ENCODE data around the gene TMEM236. TPM values are rescaled to one million over a fixed set of nuclear protein-coding genes. Genes with fewer than 3 reads are reported as not detected.

The TMEM236 gene
- polyA plus RNA-seq, 2 donors, result 0.01 to 0.08 TPM

DNA sequence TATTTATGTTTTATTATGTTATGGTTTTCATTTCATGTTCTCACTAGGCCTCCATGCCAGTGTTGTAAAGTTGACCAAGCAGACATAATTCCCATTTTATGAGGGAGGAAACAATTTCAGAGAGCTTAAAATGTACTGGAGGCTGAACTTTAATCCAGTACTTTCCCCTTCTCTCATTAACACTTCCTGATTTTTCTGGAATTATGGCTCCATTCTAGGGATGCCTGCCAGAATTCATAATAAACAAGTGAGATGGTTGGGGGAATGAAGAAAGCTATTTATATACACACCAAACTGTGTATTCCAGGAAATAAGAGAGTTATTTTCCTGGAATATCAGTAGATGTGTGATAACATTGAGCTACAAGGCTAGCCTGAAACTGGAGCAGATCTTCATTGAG lies 6.9 kb downstream of the TMEM236 start:
- Histone ChIP-seq H3K36me3 (ENCODE audit: control insufficient read depth in 2 of 2, insufficient read depth in 2 of 2, low read length in 1 of 2) (no peaks in the 10 kb centered on the region), H3K27me3 (ENCODE audit: control insufficient read depth in 1 of 2, insufficient read depth in 2 of 2, low read length in 2 of 2) (no peaks in the 10 kb centered on the region), H3K4me1 (ENCODE audit: control insufficient read depth in 2 of 2, insufficient read depth in 2 of 2, low read length in 1 of 2) (no peaks in the 10 kb centered on the region), H3K4me3 (ENCODE audit: low read depth in 1 of 2, low read length in 2 of 2) (no peak overlapping the region), H3K27ac (ENCODE audit: low read depth in 2 of 2, low read length in 1 of 2) (no peak overlapping the region), H3K9me3 (ENCODE audit: control insufficient read depth in 2 of 2, insufficient read depth in 1 of 2, low read depth in 1 of 2, low read length in 1 of 2) (peaks cover 0 to 2% of the 10 kb centered on the region in 2 donors)

DNA sequence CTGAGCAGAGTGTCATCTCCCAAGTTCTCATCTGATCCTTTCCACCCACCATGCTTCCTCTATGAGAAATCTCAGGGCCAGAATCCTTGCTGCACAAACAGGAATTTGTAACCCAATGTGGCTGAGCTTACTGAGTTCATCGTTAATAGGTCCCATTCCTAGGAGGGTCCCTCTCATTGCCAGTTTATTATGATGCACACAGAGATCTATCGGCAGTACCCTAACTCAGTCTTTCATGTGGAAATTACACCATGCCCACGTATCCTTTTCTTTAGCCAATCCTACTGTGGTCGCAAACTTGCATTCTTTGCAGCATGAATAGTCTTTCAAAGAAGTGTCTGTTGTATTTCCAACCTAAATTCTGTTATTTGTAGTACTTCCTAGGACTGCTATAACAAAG lies 12.1 kb downstream of the TMEM236 start:
- no peak overlapping the region for H3K27ac ChIP-seq (ENCODE audit: low read depth in 2 of 2, low read length in 1 of 2)
- no peaks in the 10 kb centered on the region for H3K27me3 ChIP-seq (ENCODE audit: control insufficient read depth in 1 of 2, insufficient read depth in 2 of 2, low read length in 2 of 2)
- H3K36me3 ChIP-seq (ENCODE audit: control insufficient read depth in 2 of 2, insufficient read depth in 2 of 2, low read length in 1 of 2), result no peaks in the 10 kb centered on the region
- H3K4me1 ChIP-seq (ENCODE audit: control insufficient read depth in 2 of 2, insufficient read depth in 2 of 2, low read length in 1 of 2), result no peaks in the 10 kb centered on the region
- H3K4me3 ChIP-seq (ENCODE audit: low read depth in 1 of 2, low read length in 2 of 2), result no peak overlapping the region
- WGBS, 2 donors, result 61 to 62% methylated on average over 4 of the region's 4 CpGs
- H3K9me3 ChIP-seq (ENCODE audit: control insufficient read depth in 2 of 2, insufficient read depth in 1 of 2, low read depth in 1 of 2, low read length in 1 of 2), result peaks cover 0 to 2% of the 10 kb centered on the region in 2 donors

DNA sequence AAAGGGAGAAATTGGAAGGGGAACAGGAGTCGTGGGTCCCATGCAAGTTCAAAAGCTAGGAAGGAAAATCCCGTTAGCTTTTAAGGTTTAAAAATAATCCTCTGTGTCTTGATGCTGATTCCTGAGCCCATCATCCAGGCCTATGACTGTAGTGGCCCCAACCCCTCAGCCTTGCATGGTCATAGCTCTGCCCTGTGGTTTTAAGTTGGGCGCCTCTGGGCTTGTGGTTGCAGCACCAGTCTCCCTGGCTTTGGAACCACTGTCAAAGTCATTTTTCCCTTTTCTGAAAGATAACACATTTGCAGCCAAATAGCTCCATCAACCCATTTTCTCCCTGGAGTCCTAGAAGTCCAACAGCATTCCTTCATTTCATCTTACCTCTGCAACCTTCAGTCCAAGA lies 13.6 kb downstream of the TMEM236 start:
- Histone ChIP-seq H3K9me3 (ENCODE audit: control insufficient read depth in 2 of 2, insufficient read depth in 1 of 2, low read depth in 1 of 2, low read length in 1 of 2) (peaks cover 0 to 2% of the 10 kb centered on the region in 2 donors), H3K4me3 (ENCODE audit: low read depth in 1 of 2, low read length in 2 of 2) (no peak overlapping the region), H3K27me3 (ENCODE audit: control insufficient read depth in 1 of 2, insufficient read depth in 2 of 2, low read length in 2 of 2) (no peaks in the 10 kb centered on the region), H3K27ac (ENCODE audit: low read depth in 2 of 2, low read length in 1 of 2) (no peak overlapping the region), H3K4me1 (ENCODE audit: control insufficient read depth in 2 of 2, insufficient read depth in 2 of 2, low read length in 1 of 2) (no peaks in the 10 kb centered on the region), H3K36me3 (ENCODE audit: control insufficient read depth in 2 of 2, insufficient read depth in 2 of 2, low read length in 1 of 2) (no peaks in the 10 kb centered on the region)
- 47 to 69% methylated on average over 3 of the region's 3 CpGs for WGBS, 2 donors

DNA sequence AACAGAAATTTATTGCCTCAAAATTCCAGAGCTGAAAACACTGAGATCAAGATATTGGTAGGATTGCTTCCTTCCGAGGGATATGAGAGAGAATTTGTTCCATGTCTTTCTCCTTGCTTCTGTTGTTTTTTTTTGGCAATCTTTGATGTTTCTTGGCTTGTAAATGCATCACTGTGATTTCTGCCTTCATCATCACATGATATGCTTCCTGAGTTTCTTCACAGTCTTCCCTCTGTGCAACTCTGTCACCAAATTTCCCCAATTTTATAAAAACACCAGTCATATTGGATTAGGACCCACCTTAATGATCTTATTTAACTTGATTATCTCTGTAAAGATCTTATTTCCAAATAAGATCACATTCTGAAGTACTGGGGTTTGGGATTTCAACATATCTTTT lies 14.7 kb downstream of the TMEM236 start:
- H3K36me3 ChIP-seq (ENCODE audit: control insufficient read depth in 2 of 2, insufficient read depth in 2 of 2, low read length in 1 of 2), result no peaks in the 10 kb centered on the region
- WGBS, 2 donors, result 86 to 93% methylated on average over 1 of the region's 1 CpG
- H3K27ac ChIP-seq (ENCODE audit: low read depth in 2 of 2, low read length in 1 of 2), result no peak overlapping the region
- H3K4me3 ChIP-seq (ENCODE audit: low read depth in 1 of 2, low read length in 2 of 2), result no peak overlapping the region
- H3K4me1 ChIP-seq (ENCODE audit: control insufficient read depth in 2 of 2, insufficient read depth in 2 of 2, low read length in 1 of 2), result no peaks in the 10 kb centered on the region
- H3K9me3 ChIP-seq (ENCODE audit: control insufficient read depth in 2 of 2, insufficient read depth in 1 of 2, low read depth in 1 of 2, low read length in 1 of 2), result peaks cover 0 to 2% of the 10 kb centered on the region in 2 donors
- H3K27me3 ChIP-seq (ENCODE audit: control insufficient read depth in 1 of 2, insufficient read depth in 2 of 2, low read length in 2 of 2), result no peaks in the 10 kb centered on the region

DNA sequence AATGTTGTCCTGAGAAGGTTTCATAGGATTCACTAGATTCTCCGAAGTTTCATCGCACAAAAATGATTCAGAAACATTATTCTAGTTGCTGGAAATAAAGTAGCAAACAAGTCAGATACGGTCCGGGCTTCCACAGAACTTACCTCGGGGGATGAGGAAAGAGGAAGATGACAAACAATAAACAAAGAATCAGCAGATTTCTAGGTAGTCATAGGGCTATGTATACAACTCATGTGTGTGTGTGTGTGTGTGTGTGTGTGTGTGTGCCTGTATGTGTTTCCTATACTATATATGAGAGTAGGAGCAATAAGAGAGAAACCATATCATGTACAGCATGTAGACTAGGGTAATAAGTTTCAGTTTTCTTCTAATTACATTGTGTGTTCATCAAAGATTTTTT lies 16.5 kb downstream of the TMEM236 start:
- Histone ChIP-seq H3K27ac (ENCODE audit: low read depth in 2 of 2, low read length in 1 of 2) (no peak overlapping the region), H3K4me1 (ENCODE audit: control insufficient read depth in 2 of 2, insufficient read depth in 2 of 2, low read length in 1 of 2) (no peaks in the 10 kb centered on the region), H3K36me3 (ENCODE audit: control insufficient read depth in 2 of 2, insufficient read depth in 2 of 2, low read length in 1 of 2) (no peaks in the 10 kb centered on the region), H3K27me3 (ENCODE audit: control insufficient read depth in 1 of 2, insufficient read depth in 2 of 2, low read length in 2 of 2) (no peaks in the 10 kb centered on the region), H3K4me3 (ENCODE audit: low read depth in 1 of 2, low read length in 2 of 2) (no peak overlapping the region), H3K9me3 (ENCODE audit: control insufficient read depth in 2 of 2, insufficient read depth in 1 of 2, low read depth in 1 of 2, low read length in 1 of 2) (no peaks in the 10 kb centered on the region)
- WGBS, 2 donors, result 86 to 92% methylated on average over 5 of the region's 5 CpGs

DNA sequence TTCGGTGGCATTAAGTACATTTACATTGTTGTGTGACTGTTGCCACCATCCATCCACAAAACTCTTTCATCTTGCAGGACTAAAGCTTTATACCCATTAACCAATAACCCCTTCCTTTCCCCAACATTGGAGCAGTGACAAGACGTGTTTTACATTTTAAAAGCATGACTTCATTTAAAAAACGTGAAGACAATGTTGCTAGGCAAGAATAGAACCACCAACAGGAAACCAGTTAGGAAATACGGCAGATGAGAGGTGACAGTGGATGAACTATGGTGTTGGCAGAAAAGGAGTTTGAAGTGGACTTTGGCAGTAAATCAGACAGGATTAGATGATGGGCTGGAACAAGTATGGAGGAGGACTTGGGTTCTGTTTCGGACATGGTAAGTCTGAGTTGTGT lies 17.0 kb downstream of the TMEM236 start:
- no peak overlapping the region for H3K4me3 ChIP-seq (ENCODE audit: low read depth in 1 of 2, low read length in 2 of 2)
- 57 to 66% methylated on average over 5 of the region's 5 CpGs for WGBS, 2 donors
- H3K9me3 ChIP-seq (ENCODE audit: control insufficient read depth in 2 of 2, insufficient read depth in 1 of 2, low read depth in 1 of 2, low read length in 1 of 2), result no peaks in the 10 kb centered on the region
- H3K36me3 ChIP-seq (ENCODE audit: control insufficient read depth in 2 of 2, insufficient read depth in 2 of 2, low read length in 1 of 2), result no peaks in the 10 kb centered on the region
- no peaks in the 10 kb centered on the region for H3K27me3 ChIP-seq (ENCODE audit: control insufficient read depth in 1 of 2, insufficient read depth in 2 of 2, low read length in 2 of 2)
- H3K4me1 ChIP-seq (ENCODE audit: control insufficient read depth in 2 of 2, insufficient read depth in 2 of 2, low read length in 1 of 2), result no peaks in the 10 kb centered on the region
- no peak overlapping the region for H3K27ac ChIP-seq (ENCODE audit: low read depth in 2 of 2, low read length in 1 of 2)

DNA sequence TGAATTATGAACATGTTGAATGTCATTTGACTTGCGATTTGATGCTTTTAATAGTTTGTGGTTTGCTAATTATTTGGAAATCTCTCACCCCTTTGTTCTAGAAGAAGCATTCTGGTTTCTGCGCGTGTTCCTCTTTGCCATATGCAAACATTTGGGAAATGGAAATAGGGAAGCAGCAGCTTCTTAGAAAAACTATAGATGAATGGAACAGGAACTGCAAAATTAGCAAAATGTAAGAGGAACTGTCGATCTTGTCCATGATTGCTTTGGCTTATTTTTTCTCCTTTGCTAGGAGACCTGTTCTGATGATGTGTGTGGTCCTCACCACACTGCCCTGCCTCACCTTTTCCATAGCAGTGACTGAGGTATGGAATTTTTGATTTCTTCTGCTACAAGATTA lies 19.0 kb downstream of the TMEM236 start:
- H3K4me3 ChIP-seq (ENCODE audit: low read depth in 1 of 2, low read length in 2 of 2), result no peak overlapping the region
- no peaks in the 10 kb centered on the region for H3K4me1 ChIP-seq (ENCODE audit: control insufficient read depth in 2 of 2, insufficient read depth in 2 of 2, low read length in 1 of 2)
- H3K27ac ChIP-seq (ENCODE audit: low read depth in 2 of 2, low read length in 1 of 2), result no peak overlapping the region
- WGBS, 2 donors, result 75 to 81% methylated on average over 4 of the region's 4 CpGs
- H3K36me3 ChIP-seq (ENCODE audit: control insufficient read depth in 2 of 2, insufficient read depth in 2 of 2, low read length in 1 of 2), result no peaks in the 10 kb centered on the region
- no peaks in the 10 kb centered on the region for H3K9me3 ChIP-seq (ENCODE audit: control insufficient read depth in 2 of 2, insufficient read depth in 1 of 2, low read depth in 1 of 2, low read length in 1 of 2)
- H3K27me3 ChIP-seq (ENCODE audit: control insufficient read depth in 1 of 2, insufficient read depth in 2 of 2, low read length in 2 of 2), result no peaks in the 10 kb centered on the region

DNA sequence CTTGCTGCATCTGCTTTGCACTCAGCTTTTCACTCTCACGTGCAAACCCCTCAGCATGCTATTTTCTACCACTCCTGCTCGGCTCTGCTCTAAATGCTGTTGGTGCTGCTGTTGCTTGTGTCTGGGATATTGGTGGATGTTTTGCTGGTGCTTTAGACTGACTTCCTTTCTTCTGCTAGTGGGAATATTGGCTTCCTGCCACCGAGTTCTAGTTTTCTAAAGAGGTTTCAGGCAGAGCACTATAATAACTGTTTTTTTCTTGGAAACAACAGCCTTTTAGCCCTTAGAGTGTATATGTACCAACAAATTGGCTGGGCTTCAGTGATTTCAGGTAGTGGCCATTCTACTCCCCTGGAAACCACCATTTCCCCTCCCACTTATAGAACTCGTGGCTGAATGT lies 27.8 kb downstream of the TMEM236 start:
- no peak overlapping the region for H3K4me3 ChIP-seq (ENCODE audit: low read depth in 1 of 2, low read length in 2 of 2)
- H3K36me3 ChIP-seq (ENCODE audit: control insufficient read depth in 2 of 2, insufficient read depth in 2 of 2, low read length in 1 of 2), result no peaks in the 10 kb centered on the region
- H3K27me3 ChIP-seq (ENCODE audit: control insufficient read depth in 1 of 2, insufficient read depth in 2 of 2, low read length in 2 of 2), result no peaks in the 10 kb centered on the region
- no peaks in the 10 kb centered on the region for H3K4me1 ChIP-seq (ENCODE audit: control insufficient read depth in 2 of 2, insufficient read depth in 2 of 2, low read length in 1 of 2)
- H3K9me3 ChIP-seq (ENCODE audit: control insufficient read depth in 2 of 2, insufficient read depth in 1 of 2, low read depth in 1 of 2, low read length in 1 of 2), result no peaks in the 10 kb centered on the region
- WGBS, 2 donors, result 49 to 56% methylated on average over 4 of the region's 4 CpGs
- H3K27ac ChIP-seq (ENCODE audit: low read depth in 2 of 2, low read length in 1 of 2), result no peak overlapping the region

DNA sequence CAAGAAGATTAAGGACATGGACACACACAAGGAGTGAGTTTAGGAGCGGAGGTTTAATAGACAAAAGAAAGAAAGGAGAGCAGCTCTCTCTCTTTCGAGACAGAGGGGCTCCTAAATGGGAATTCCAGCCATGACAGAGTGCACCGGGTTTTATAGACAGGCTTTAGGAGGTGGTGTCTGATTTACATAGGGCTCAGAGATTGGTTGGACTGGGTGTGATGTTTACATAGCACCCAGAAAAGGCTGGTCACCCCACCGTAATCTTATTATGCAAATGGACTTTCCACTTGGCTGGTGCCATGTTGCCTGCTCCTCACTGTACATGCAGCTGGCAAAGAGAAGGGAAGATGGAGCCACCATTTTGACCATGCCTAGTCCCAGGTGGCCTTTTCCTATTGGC lies 28.7 kb downstream of the TMEM236 start:
- Histone ChIP-seq H3K27me3 (ENCODE audit: control insufficient read depth in 1 of 2, insufficient read depth in 2 of 2, low read length in 2 of 2) (no peaks in the 10 kb centered on the region), H3K27ac (ENCODE audit: low read depth in 2 of 2, low read length in 1 of 2) (no peak overlapping the region), H3K36me3 (ENCODE audit: control insufficient read depth in 2 of 2, insufficient read depth in 2 of 2, low read length in 1 of 2) (no peaks in the 10 kb centered on the region), H3K4me3 (ENCODE audit: low read depth in 1 of 2, low read length in 2 of 2) (no peak overlapping the region), H3K9me3 (ENCODE audit: control insufficient read depth in 2 of 2, insufficient read depth in 1 of 2, low read depth in 1 of 2, low read length in 1 of 2) (no peaks in the 10 kb centered on the region), H3K4me1 (ENCODE audit: control insufficient read depth in 2 of 2, insufficient read depth in 2 of 2, low read length in 1 of 2) (no peaks in the 10 kb centered on the region)
- WGBS, 2 donors, result 90 to 93% methylated on average over 4 of the region's 4 CpGs

DNA sequence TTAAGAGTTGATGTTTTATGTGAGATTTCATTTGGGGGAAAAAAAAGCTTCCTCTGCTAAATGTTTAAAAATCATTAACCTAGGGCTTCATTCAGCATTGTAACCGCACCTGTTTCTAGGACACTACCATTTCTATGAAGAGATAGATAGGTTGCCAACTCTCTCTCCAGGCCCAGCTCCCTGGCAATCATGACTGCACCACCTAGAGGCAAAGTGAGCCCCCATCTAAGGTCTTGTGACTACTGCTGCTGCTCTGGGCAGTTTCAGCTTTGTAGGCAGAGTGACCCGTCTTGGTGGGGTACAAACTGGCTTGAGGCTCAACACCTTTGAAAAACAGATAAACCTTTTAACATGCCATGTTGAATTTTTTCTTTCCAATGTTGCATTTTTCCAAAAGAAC lies 29.9 kb downstream of the TMEM236 start:
- no peaks in the 10 kb centered on the region for H3K27me3 ChIP-seq (ENCODE audit: control insufficient read depth in 1 of 2, insufficient read depth in 2 of 2, low read length in 2 of 2)
- H3K9me3 ChIP-seq (ENCODE audit: control insufficient read depth in 2 of 2, insufficient read depth in 1 of 2, low read depth in 1 of 2, low read length in 1 of 2), result no peaks in the 10 kb centered on the region
- H3K36me3 ChIP-seq (ENCODE audit: control insufficient read depth in 2 of 2, insufficient read depth in 2 of 2, low read length in 1 of 2), result no peaks in the 10 kb centered on the region
- 76 to 84% methylated on average over 2 of the region's 2 CpGs for WGBS, 2 donors
- H3K27ac ChIP-seq (ENCODE audit: low read depth in 2 of 2, low read length in 1 of 2), result no peak overlapping the region
- no peaks in the 10 kb centered on the region for H3K4me1 ChIP-seq (ENCODE audit: control insufficient read depth in 2 of 2, insufficient read depth in 2 of 2, low read length in 1 of 2)
- no peak overlapping the region for H3K4me3 ChIP-seq (ENCODE audit: low read depth in 1 of 2, low read length in 2 of 2)

Measured in esophagus (tissue), 2 donors.